ENCODE measurements around the gene COLEC11. TPM values are rescaled to one million over a fixed set of nuclear protein-coding genes. Genes with fewer than 3 reads are reported as not detected.

COLEC11 gene
- total and polyA plus RNA-seq, 2 experiments from 2014 or later: 21.5 to 22.6 TPM

- WGBS (ENCODE audit: low lambda C conversion rate, missing lambda C conversion rate): 93% methylated on average over 16 of the region's 16 CpGs
- no peaks in the 10 kb centered on the region for H4K20me1 ChIP-seq (ENCODE audit: insufficient read depth, poor library complexity, severe bottlenecking)
Observed at GRCh38 chr2:3596901-3597417, 2.0 kb downstream of the COLEC11 start.

DNA sequence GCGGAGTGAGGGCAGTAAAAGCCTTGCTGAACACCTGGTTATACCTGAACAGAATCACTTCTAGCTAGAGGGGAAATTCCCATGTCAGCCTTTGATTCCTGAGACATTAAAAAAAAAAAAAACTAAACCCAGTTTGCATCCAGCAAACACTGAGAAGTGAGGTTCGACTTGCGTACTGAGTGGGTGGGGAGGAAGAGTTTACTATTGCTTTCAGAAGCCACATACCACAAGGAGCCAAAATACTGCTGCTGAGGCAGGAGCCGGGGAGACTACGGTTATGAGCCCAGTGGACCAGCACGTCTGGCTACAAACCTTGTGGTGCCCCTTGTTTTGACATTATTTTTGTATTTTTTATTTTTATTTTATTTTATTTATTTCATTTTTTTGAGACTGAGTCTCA, 2.7 kb downstream of the COLEC11 start:
- H3K4me2 ChIP-seq: no peak overlapping the region
- H3K9me3 ChIP-seq (ENCODE audit: low read depth): no peaks in the 10 kb centered on the region
- no peaks in the 10 kb centered on the region for H4K20me1 ChIP-seq (ENCODE audit: insufficient read depth, poor library complexity, severe bottlenecking)
- peaks cover 6% of the 10 kb centered on the region for H3K4me1 ChIP-seq (ENCODE audit: insufficient read depth)
- no peak for DNase-seq (ENCODE audit: low spot score)
- H3K79me2 ChIP-seq: no peaks in the 10 kb centered on the region
- no peaks in the 10 kb centered on the region for H3K27me3 ChIP-seq
- no peaks in the 10 kb centered on the region for H3K36me3 ChIP-seq (replicated peaks; ENCODE audit: insufficient read depth, low read depth)
- 74% methylated on average over 6 of the region's 6 CpGs for WGBS (ENCODE audit: low lambda C conversion rate, missing lambda C conversion rate)
- no peak overlapping the region for H3K4me3 ChIP-seq
- H3K9me2 ChIP-seq (replicated peaks; ENCODE audit: insufficient read depth): no peaks in the 10 kb centered on the region
- no peak overlapping the region for H2AFZ ChIP-seq
- TF ChIP-seq, protein P1, sequence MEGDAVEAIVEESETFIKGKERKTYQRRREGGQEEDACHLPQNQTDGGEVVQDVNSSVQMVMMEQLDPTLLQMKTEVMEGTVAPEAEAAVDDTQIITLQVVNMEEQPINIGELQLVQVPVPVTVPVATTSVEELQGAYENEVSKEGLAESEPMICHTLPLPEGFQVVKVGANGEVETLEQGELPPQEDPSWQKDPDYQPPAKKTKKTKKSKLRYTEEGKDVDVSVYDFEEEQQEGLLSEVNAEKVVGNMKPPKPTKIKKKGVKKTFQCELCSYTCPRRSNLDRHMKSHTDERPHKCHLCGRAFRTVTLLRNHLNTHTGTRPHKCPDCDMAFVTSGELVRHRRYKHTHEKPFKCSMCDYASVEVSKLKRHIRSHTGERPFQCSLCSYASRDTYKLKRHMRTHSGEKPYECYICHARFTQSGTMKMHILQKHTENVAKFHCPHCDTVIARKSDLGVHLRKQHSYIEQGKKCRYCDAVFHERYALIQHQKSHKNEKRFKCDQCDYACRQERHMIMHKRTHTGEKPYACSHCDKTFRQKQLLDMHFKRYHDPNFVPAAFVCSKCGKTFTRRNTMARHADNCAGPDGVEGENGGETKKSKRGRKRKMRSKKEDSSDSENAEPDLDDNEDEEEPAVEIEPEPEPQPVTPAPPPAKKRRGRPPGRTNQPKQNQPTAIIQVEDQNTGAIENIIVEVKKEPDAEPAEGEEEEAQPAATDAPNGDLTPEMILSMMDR (IDR thresholded peaks at IDR 0.05; ENCODE audit: poor library complexity): no peak
- TF ChIP-seq EZH2phosphoT487 (IDR thresholded peaks at IDR 0.05; ENCODE audit: low read depth, severe bottlenecking, unreplicated experiment) (no peak), EZH2 (IDR thresholded peaks at IDR 0.05; ENCODE audit: borderline replicate concordance) (no peak)
- H3K27ac ChIP-seq: no peak overlapping the region

More at GRCh38 chr2:3596901-3597417, 2.0 kb downstream of the COLEC11 start:
- Histone ChIP-seq H2AFZ (no peak overlapping the region), H3K9me3 (ENCODE audit: low read depth) (no peaks in the 10 kb centered on the region), H3K36me3 (replicated peaks; ENCODE audit: insufficient read depth, low read depth) (no peaks in the 10 kb centered on the region), H3K4me3 (no peak overlapping the region), H3K4me1 (ENCODE audit: insufficient read depth) (peaks cover 6% of the 10 kb centered on the region), H3K4me2 (no peak overlapping the region), H3K27me3 (no peaks in the 10 kb centered on the region), H3K79me2 (no peaks in the 10 kb centered on the region), H3K27ac (no peak overlapping the region), H3K9me2 (replicated peaks; ENCODE audit: insufficient read depth) (no peaks in the 10 kb centered on the region)
- no peak for DNase-seq (ENCODE audit: low spot score)
- TF ChIP-seq EZH2 (IDR thresholded peaks at IDR 0.05; ENCODE audit: borderline replicate concordance) (no peak), EZH2phosphoT487 (IDR thresholded peaks at IDR 0.05; ENCODE audit: low read depth, severe bottlenecking, unreplicated experiment) (no peak)
- TF ChIP-seq, protein P1 (IDR thresholded peaks at IDR 0.05; ENCODE audit: poor library complexity): no peak

DNA sequence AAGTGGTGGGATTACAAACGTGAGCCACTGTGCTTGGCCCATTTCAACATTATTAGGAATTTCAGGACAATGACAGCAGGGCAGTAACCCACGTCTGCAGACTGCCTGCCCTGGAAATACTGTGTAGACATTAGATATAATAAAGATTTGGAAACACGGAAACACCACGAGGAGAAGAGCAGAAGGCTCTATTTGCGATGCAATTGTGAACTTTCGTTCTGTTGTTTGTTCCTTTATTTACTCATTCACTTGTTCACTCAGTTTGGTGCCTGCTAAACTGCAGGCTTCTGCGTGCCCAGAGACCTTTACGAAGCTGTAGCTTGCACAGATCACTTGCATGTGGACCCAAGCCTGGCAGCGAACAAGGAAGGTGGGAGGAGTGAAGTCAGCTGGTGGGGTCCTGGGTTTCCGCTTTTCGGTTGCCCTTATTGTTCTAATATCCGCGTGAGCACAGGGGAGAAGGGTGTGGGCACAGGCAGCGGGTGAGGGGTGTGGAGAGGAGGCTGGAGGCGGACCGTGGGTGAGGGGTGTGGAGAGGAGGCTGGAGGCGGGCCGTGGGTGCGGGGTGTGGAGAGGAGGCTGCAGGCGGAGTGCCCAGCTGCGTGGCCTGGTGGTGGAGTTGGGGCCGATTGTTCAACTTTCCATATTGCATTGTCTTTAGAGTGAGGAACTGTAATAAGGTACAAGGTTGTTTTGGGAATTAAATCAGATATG, 3.4 kb downstream of the COLEC11 start:
- Histone ChIP-seq H3K4me3 (no peak overlapping the region), H3K36me3 (replicated peaks; ENCODE audit: insufficient read depth, low read depth) (no peaks in the 10 kb centered on the region), H3K27me3 (no peaks in the 10 kb centered on the region), H3K27ac (no peak overlapping the region), H4K20me1 (ENCODE audit: insufficient read depth, poor library complexity, severe bottlenecking) (no peaks in the 10 kb centered on the region), H3K4me1 (ENCODE audit: insufficient read depth) (peaks cover 6% of the 10 kb centered on the region), H3K9me2 (replicated peaks; ENCODE audit: insufficient read depth) (no peaks in the 10 kb centered on the region), H2AFZ (no peak overlapping the region), H3K4me2 (no peak overlapping the region), H3K79me2 (no peaks in the 10 kb centered on the region), H3K9me3 (ENCODE audit: low read depth) (no peaks in the 10 kb centered on the region)
- TF ChIP-seq EZH2phosphoT487 (IDR thresholded peaks at IDR 0.05; ENCODE audit: low read depth, severe bottlenecking, unreplicated experiment): no peak
- TF ChIP-seq EZH2 (IDR thresholded peaks at IDR 0.05; ENCODE audit: borderline replicate concordance): no peak
- TF ChIP-seq, protein P1 (IDR thresholded peaks at IDR 0.05; ENCODE audit: poor library complexity): no peak
- 86% methylated on average over 22 of the region's 22 CpGs for WGBS (ENCODE audit: low lambda C conversion rate, missing lambda C conversion rate)
- no peak for DNase-seq (ENCODE audit: low spot score)

Measured in hepatocyte (in vitro differentiated cells).